ENCODE results near the gene SENP7.

Gene SENP7

DNA sequence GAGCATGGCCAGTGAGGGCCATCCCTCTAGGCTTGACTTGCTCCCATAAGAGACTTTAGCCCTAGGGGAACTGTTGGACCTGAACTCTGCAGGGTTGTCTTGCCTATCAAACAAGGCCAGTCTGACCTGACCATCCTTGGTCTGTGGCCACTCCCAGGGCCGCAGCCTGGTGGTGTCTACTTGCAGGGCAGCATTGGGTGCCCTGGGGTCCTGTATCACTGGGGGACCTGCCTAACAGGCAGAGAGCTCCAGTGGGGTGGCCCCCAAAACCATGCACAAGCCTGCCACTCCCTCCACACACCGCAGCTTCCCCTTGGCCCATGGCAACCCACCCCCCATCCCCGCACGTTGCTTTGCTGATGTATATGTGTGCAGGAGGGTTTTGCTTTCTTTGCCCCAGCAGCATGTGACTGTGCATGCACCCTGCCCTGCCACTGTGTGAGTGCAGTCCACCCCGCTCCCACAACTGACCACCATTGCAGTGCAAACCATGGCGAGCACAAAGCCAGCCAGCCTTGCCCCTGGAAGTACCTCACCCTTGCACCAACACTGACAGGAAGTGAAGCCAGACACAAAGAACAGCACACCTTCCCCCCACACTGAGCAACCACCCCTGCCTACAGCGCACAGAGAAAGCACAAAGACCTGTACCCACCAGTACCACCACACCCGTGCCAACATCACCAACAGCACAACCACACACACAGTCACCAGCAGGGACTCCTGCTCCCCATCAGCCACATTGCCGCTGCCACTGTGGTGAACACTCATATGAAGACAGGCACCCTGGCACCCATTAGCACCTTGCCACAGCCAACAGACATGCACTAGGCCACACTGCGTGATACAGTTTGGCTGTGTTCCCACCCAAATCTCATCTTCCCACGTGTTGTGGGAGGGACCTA lies 88.8 kb downstream of the SENP7 start:
- peaks cover 44% of the 10 kb centered on the region for H3K4me1 Mint-ChIP-seq
- peak overlapping the region in 1 of 2 donors; percentile 90 for H3K27ac Mint-ChIP-seq
- H3K9me3 Mint-ChIP-seq, result peaks cover 19 to 34% of the 10 kb centered on the region in 2 donors
- DNase-seq (peak in 1 of 2 donors; percentile 38), ATAC-seq (peak; percentile 84)
- H3K4me3 Mint-ChIP-seq, result peak overlapping the region in 1 of 2 donors; percentile 64
- no peaks in the 10 kb centered on the region for H3K27me3 Mint-ChIP-seq

DNA sequence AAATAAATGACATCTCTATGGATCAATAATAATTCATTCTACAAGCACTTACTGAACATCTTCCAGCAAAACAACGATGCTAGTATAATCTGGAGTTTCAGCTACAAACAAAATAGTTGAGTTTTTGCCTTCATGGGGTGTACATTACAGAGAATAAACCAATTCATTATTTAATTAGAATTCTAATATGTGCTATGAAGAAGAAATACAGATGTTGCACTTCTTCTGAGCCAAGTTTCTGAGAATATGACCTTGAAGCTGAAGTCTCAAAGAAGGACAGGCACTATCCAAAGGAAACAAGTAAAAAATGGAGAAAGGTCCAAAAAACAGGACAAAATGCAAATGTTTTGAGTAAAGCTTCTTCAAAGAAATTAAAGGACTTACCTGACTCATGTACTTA lies 94.2 kb downstream of the SENP7 start:
- no peak overlapping the region for H3K27ac Mint-ChIP-seq

GRCh38 chr3:101414121-101414520 lies 98.9 kb downstream of the SENP7 start:
- peak overlapping the region in 1 of 2 donors; percentile 14 for H3K4me3 Mint-ChIP-seq
- H3K9me3 Mint-ChIP-seq, result peaks cover 8 to 12% of the 10 kb centered on the region in 2 donors
- no peaks in the 10 kb centered on the region for H3K27me3 Mint-ChIP-seq
- no peak for DNase-seq
- peaks cover 42% of the 10 kb centered on the region for H3K4me1 Mint-ChIP-seq
- H3K27ac Mint-ChIP-seq, result peak overlapping the region in 1 of 2 donors; percentile 57
- ATAC-seq, result no peak

More for the DNA sequence above, 94.2 kb downstream of the SENP7 start:
- no peaks in the 10 kb centered on the region for H3K9me3 Mint-ChIP-seq
- peaks cover 40% of the 10 kb centered on the region for H3K4me1 Mint-ChIP-seq
- H3K27me3 Mint-ChIP-seq, result no peaks in the 10 kb centered on the region
- no peak overlapping the region for H3K4me3 Mint-ChIP-seq
- DNase-seq (no peak), ATAC-seq (no peak)

DNA sequence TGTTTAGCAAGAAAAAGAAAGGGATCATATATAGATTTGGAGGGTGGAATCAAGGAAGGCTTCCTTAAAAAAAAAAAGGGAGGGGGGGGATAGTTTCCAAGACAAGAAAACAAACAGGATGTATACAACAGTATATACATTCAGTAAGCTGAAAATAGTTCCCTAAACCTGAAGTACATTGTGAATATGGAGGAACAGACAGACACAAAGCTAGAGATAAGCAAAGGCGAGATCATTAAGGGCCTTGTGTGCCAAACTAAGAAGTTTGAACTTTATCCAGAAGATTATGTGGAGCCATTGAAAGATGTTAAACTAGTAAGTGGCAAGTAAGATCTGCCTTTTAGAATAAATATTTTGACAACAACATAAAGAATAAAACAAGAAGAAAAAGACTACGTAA lies 99.4 kb downstream of the SENP7 start:
- Mint-ChIP-seq H3K9me3 (peaks cover 9 to 15% of the 10 kb centered on the region in 2 donors), H3K27me3 (no peaks in the 10 kb centered on the region), H3K4me1 (peaks cover 40% of the 10 kb centered on the region), H3K4me3 (no peak overlapping the region), H3K27ac (peak overlapping the region in 1 of 2 donors; percentile 5)
- no peak for ATAC-seq
- no peak for DNase-seq

- no peak overlapping the region for H3K27ac Mint-ChIP-seq
- peaks cover 43% of the 10 kb centered on the region for H3K4me1 Mint-ChIP-seq
- H3K4me3 Mint-ChIP-seq, result no peak overlapping the region
- DNase-seq (no peak), ATAC-seq (no peak)
- H3K9me3 Mint-ChIP-seq, result peaks cover 36 to 50% of the 10 kb centered on the region in 2 donors
- H3K27me3 Mint-ChIP-seq, result no peaks in the 10 kb centered on the region
Measured at GRCh38 chr3:101391413-101391950, 121.5 kb downstream of the SENP7 start.

DNA sequence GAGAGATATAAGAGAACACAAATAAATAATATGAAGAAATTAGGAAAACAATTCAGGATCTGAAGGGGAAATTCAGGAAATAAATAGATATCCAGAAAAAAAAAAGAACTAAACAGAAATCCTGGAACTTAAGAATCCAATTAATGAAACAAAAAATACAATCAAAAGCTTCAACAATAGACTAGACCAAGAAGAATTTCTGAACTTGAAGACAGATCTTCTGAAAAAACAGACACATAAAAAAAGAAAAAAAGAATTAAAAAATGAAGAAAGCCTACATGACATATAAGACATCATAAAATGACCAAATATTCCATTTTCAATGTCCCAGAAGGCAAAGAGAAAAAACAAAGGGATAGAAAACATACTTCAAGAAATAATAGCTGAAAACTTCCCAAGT lies 124.3 kb downstream of the SENP7 start:
- no peak overlapping the region for H3K27ac Mint-ChIP-seq
- H3K27me3 Mint-ChIP-seq, result no peaks in the 10 kb centered on the region
- no peak overlapping the region for H3K4me3 Mint-ChIP-seq
- H3K9me3 Mint-ChIP-seq, result peaks cover 22 to 43% of the 10 kb centered on the region in 2 donors
- ATAC-seq (no peak), DNase-seq (no peak)
- H3K4me1 Mint-ChIP-seq, result peaks cover 53% of the 10 kb centered on the region

- Mint-ChIP-seq H3K27me3 (no peaks in the 10 kb centered on the region), H3K4me3 (no peak overlapping the region), H3K27ac (peak overlapping the region in 1 of 2 donors; percentile 23), H3K9me3 (peaks cover 14 to 37% of the 10 kb centered on the region in 2 donors), H3K4me1 (peaks cover 54% of the 10 kb centered on the region)
- DNase-seq (no peak), ATAC-seq (no peak)
Measured at GRCh38 chr3:101387351-101387750, 125.7 kb downstream of the SENP7 start.

GRCh38 chr3:101384426-101384825 lies 128.6 kb downstream of the SENP7 start:
- H3K4me3 Mint-ChIP-seq, result no peak overlapping the region
- peaks cover 5 to 23% of the 10 kb centered on the region in 2 donors for H3K9me3 Mint-ChIP-seq
- no peaks in the 10 kb centered on the region for H3K27me3 Mint-ChIP-seq
- no peak for ATAC-seq
- peak overlapping the region in 1 of 2 donors; percentile 20 for H3K27ac Mint-ChIP-seq
- H3K4me1 Mint-ChIP-seq, result peaks cover 58% of the 10 kb centered on the region
- DNase-seq, result no peak

- ATAC-seq, result no peak
- Mint-ChIP-seq H3K27me3 (no peaks in the 10 kb centered on the region), H3K27ac (no peak overlapping the region), H3K9me3 (peaks cover 5 to 17% of the 10 kb centered on the region in 2 donors), H3K4me3 (no peak overlapping the region), H3K4me1 (peaks cover 61% of the 10 kb centered on the region)
- DNase-seq, result no peak
Measured at GRCh38 chr3:101383656-101384055, 129.4 kb downstream of the SENP7 start.

- no peak overlapping the region for H3K4me3 Mint-ChIP-seq
- H3K4me1 Mint-ChIP-seq, result peaks cover 63% of the 10 kb centered on the region
- no peaks in the 10 kb centered on the region for H3K27me3 Mint-ChIP-seq
- H3K27ac Mint-ChIP-seq, result no peak overlapping the region
- ATAC-seq (no peak), DNase-seq (no peak)
- H3K9me3 Mint-ChIP-seq, result peaks cover 9 to 18% of the 10 kb centered on the region in 2 donors
Measured at GRCh38 chr3:101383156-101383575, 129.8 kb downstream of the SENP7 start.

DNA sequence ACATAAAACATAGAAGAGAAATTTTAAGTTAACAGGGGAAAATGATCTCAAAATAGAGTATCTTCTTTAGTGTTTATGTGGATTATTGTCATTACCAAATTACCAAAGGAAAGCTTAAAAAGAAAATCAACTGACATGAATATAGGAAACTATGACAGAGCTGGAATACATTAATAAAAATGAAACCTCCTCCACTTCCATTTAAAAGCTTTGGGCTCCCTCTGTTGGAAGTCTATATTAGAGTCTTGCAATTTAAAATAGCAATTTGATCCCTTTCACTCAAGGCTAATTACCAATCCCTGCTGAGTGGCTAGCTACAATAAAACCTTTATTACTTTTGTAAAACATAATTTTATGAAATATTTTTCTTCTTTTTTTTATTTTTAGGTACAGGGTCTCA lies 131.2 kb downstream of the SENP7 start:
- Mint-ChIP-seq H3K27ac (no peak overlapping the region), H3K27me3 (no peaks in the 10 kb centered on the region), H3K4me1 (peaks cover 63% of the 10 kb centered on the region), H3K4me3 (no peak overlapping the region), H3K9me3 (peaks cover 8 to 10% of the 10 kb centered on the region in 2 donors)
- ATAC-seq, result no peak
- DNase-seq, result no peak

DNA sequence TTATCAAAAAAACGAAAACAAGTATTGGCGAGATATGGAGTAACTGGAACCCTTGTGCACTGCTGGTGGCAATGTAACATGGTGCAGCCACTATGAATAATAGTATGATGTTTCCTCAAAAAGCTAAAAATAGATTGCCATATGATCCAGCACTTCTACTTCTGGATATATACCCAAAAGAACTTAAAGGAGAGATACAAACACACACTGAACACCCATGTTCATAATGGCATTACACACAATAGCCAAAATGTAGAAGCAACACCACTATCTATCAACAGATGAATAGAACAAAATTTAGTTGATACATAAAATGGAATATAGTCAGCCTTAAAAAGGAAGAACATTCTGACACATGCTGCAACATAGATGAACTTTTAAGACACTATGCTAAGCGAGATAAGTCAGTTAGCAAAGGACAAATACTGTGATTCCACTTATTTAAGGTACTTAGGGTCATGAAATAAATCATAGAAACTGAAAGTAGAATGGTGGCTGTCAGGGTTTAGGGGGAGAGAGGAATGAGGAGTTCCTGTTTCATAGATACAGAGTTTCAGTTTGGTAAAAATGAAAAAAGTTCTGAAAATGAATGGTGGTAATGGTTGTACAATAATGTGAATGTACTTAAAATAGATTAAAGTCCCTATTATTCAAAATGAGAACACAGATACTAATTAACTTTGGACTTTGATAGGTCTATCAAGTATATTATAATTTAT lies 133.2 kb downstream of the SENP7 start:
- DNase-seq, result no peak
- Mint-ChIP-seq H3K27me3 (no peaks in the 10 kb centered on the region), H3K4me3 (peak overlapping the region; percentile 8 to 45), H3K27ac (no peak overlapping the region), H3K4me1 (peaks cover 55% of the 10 kb centered on the region), H3K9me3 (peaks cover 8 to 10% of the 10 kb centered on the region in 2 donors)
- ATAC-seq, result peak; percentile 93

DNA sequence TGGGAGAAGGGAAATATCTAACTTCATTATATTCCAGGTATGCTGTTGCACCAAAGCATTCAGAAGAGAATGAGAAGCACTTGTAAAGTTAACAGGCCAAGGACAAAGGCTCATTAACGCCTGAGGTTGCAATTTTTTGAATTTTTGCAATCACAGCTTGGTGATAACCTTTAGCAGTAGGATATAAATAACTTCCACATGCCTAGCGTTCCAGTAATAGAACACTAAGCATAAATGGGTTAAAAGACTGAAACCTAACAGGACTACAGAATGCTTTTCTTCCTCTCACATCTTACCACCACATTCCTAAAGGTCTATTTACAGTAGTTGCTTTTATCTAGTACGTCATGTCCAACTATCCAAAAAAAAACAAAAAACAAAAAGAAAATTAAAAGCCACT lies 135.2 kb downstream of the SENP7 start:
- ATAC-seq (no peak), DNase-seq (no peak)
- Mint-ChIP-seq H3K27me3 (no peaks in the 10 kb centered on the region), H3K4me1 (peaks cover 60% of the 10 kb centered on the region), H3K9me3 (peaks cover 8 to 10% of the 10 kb centered on the region in 2 donors), H3K27ac (no peak overlapping the region), H3K4me3 (no peak overlapping the region)

DNA sequence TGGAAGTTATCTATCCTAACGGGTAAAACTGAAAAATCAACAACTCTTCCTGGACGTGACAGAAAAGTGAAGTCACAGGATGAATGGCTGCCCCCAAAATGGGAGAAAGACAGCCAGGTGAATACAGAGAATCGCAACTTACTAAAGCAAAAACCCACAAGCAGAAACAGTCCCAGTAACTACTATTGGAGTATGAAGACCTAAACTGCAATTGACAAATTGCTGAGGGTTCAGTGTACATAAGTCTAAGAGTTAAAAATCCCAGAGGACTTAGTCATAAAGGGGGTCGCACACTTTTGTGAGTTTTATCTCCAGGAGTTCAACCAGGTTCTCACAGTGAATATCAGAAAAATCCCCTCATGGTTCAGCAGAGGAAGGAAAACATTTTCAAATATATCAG lies 135.8 kb downstream of the SENP7 start:
- no peak for ATAC-seq
- Mint-ChIP-seq H3K27ac (no peak overlapping the region), H3K4me1 (peaks cover 58% of the 10 kb centered on the region), H3K9me3 (peaks cover 8 to 10% of the 10 kb centered on the region in 2 donors), H3K4me3 (no peak overlapping the region), H3K27me3 (no peaks in the 10 kb centered on the region)
- DNase-seq, result no peak

DNA sequence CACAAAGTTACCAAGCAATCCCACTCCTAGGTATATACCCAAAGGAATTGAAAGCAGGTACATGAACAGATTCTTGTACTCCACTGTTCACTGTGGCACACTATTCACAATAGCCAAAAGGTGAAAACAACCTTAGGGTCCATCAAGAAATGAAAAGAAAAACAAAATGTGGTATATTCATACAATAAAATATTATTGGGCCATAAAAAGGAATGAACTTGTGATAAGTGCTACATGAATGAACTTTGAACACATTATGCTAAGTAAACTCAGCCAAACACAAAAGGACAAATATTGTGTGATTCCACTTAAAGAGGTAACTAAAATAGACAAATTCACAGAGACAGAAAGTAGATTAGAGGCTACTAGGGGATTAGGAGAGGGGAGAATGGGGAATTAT lies 137.4 kb downstream of the SENP7 start:
- Mint-ChIP-seq H3K27me3 (no peaks in the 10 kb centered on the region), H3K27ac (no peak overlapping the region), H3K9me3 (peaks cover 8 to 10% of the 10 kb centered on the region in 2 donors), H3K4me1 (peaks cover 46% of the 10 kb centered on the region), H3K4me3 (no peak overlapping the region)
- ATAC-seq (no peak), DNase-seq (no peak)

- Mint-ChIP-seq H3K27ac (no peak overlapping the region), H3K9me3 (peaks cover 5 to 7% of the 10 kb centered on the region in 2 donors), H3K4me1 (no peaks in the 10 kb centered on the region), H3K27me3 (no peaks in the 10 kb centered on the region), H3K4me3 (no peak overlapping the region)
- no peak for ATAC-seq
- no peak for DNase-seq
Measured at GRCh38 chr3:101362406-101362805, 150.6 kb downstream of the SENP7 start.
